ENCODE data around the gene ANKLE2.
"Not testable (repeated sequence)": the region's sequence is repeated elsewhere in the genome, so short reads cannot be mapped to it uniquely, and the experiment has no call there.

The ANKLE2 gene

GRCh38 chr12:132761032-132761920 is at the start of gene ANKLE2:
TSS of gene ANKLE2 (minus strand) at chr12:132761832. CDS start at chr12:132761798, 34 bp downstream.
- TF ChIP-seq, protein P1, sequence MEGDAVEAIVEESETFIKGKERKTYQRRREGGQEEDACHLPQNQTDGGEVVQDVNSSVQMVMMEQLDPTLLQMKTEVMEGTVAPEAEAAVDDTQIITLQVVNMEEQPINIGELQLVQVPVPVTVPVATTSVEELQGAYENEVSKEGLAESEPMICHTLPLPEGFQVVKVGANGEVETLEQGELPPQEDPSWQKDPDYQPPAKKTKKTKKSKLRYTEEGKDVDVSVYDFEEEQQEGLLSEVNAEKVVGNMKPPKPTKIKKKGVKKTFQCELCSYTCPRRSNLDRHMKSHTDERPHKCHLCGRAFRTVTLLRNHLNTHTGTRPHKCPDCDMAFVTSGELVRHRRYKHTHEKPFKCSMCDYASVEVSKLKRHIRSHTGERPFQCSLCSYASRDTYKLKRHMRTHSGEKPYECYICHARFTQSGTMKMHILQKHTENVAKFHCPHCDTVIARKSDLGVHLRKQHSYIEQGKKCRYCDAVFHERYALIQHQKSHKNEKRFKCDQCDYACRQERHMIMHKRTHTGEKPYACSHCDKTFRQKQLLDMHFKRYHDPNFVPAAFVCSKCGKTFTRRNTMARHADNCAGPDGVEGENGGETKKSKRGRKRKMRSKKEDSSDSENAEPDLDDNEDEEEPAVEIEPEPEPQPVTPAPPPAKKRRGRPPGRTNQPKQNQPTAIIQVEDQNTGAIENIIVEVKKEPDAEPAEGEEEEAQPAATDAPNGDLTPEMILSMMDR (IDR thresholded peaks at IDR 0.05), result no peak
- Mint-ChIP-seq H3K4me3 (peak within 1 kb of the TSS; percentile 97), H3K9me3 (no peaks in the 10 kb centered on the region), H3K36me3 (ENCODE audit: low read depth) (peaks cover 30% of the 10 kb centered on the region), H3K4me1 (peaks cover 30% of the 10 kb centered on the region), H3K27ac (peak within 1 kb of the TSS; percentile 99), H3K27me3 (ENCODE audit: low read depth, poor library complexity) (peaks cover 5% of the 10 kb centered on the region)
- DNase-seq, result peak; percentile 75

DNA sequence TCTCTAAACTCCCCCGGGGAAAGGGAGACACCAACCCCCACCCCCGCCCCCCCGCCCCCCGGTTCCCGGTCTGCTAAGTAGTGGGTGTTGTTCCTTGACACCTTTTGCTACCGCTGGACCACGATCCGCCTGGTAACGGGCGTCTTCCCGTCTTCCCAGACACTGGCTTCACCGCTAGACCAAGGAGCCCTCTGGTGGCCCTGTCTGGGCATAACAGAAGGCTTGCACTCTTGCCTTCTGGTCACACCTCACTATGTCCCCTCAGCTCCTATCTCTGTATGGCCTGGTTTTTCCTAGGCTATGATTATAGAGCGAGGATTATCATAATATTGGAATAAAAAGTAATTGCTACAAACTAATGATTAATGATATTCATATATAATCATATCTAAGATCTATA is 47.8 kb upstream of the ANKLE2 start:
- H3K4me3 Mint-ChIP-seq; H3K27ac Mint-ChIP-seq; H3K27me3 Mint-ChIP-seq (ENCODE audit: low read depth, poor library complexity); H3K4me1 Mint-ChIP-seq: not testable (repeated sequence)
- peaks cover 81% of the 10 kb centered on the region for H3K36me3 Mint-ChIP-seq (ENCODE audit: low read depth)
- H3K9me3 Mint-ChIP-seq, result peaks cover 17% of the 10 kb centered on the region
- peak; percentile 45 for DNase-seq

- Mint-ChIP-seq H3K4me1 (no peaks in the 10 kb centered on the region), H3K36me3 (ENCODE audit: low read depth) (peaks cover 80% of the 10 kb centered on the region), H3K4me3 (no peak overlapping the region), H3K9me3 (peaks cover 17% of the 10 kb centered on the region), H3K27ac (peak overlapping the region; percentile 24), H3K27me3 (ENCODE audit: low read depth, poor library complexity) (peaks cover 5% of the 10 kb centered on the region)
- TF ChIP-seq, protein P1 (IDR thresholded peaks at IDR 0.05), result no peak
- no peak for DNase-seq
Observed at GRCh38 chr12:132807295-132808092, 45.9 kb upstream of the ANKLE2 start.

- no peak for DNase-seq
- Mint-ChIP-seq H3K4me1 (no peaks in the 10 kb centered on the region), H3K27ac (no peak overlapping the region), H3K36me3 (ENCODE audit: low read depth) (peaks cover 78% of the 10 kb centered on the region), H3K4me3 (no peak overlapping the region), H3K27me3 (ENCODE audit: low read depth, poor library complexity) (peaks cover 5% of the 10 kb centered on the region), H3K9me3 (peaks cover 12% of the 10 kb centered on the region)
- TF ChIP-seq, protein P1 (IDR thresholded peaks at IDR 0.05), result no peak
Observed at GRCh38 chr12:132806857-132807256, 45.2 kb upstream of the ANKLE2 start.

DNA sequence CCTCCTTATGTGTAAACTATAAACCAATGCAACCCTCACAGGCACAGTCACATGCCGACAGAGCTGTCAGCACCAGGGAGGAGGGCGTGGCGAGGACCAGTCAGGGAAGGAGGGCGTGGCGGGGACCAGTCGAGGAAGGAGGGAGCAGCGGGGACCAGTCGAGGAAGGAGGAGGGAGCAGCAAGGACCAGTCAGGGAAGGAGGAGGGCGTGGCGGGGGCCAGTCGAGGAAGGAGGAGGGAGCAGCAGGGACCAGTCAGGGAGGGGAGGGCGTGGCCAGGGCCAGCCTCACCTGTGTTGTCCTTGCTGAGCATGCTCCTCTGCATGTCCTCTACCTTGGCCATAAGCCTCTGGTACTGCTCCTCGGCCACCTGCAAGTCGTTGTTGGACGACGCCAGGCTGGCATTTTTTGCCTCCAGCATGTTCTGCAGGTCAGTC is 42.8 kb upstream of the ANKLE2 start:
- Mint-ChIP-seq H3K9me3 (peaks cover 3% of the 10 kb centered on the region), H3K27me3 (ENCODE audit: low read depth, poor library complexity) (no peaks in the 10 kb centered on the region), H3K4me1 (no peaks in the 10 kb centered on the region), H3K27ac (no peak overlapping the region), H3K4me3 (no peak overlapping the region), H3K36me3 (ENCODE audit: low read depth) (peaks cover 66% of the 10 kb centered on the region)
- DNase-seq, result no peak
- TF ChIP-seq, protein P1 (IDR thresholded peaks at IDR 0.05), result no peak

GRCh38 chr12:132803888-132804287 is 42.3 kb upstream of the ANKLE2 start:
- Mint-ChIP-seq H3K4me1 (no peaks in the 10 kb centered on the region), H3K27ac (no peak overlapping the region), H3K36me3 (ENCODE audit: low read depth) (peaks cover 63% of the 10 kb centered on the region), H3K4me3 (no peak overlapping the region), H3K9me3 (peaks cover 1% of the 10 kb centered on the region), H3K27me3 (ENCODE audit: low read depth, poor library complexity) (no peaks in the 10 kb centered on the region)
- DNase-seq, result no peak
- TF ChIP-seq, protein P1 (IDR thresholded peaks at IDR 0.05), result no peak
